MM.1S (cell line): ENCODE results near the gene PRSS56.

Experiments used
- DNase-seq: peaks from one replicate; pipeline ENCODE4 v3.0.0-alpha.2; 2015
- H2AFZ ChIP-seq: fragments of 300-600 bp; sonication (generic); 2 replicates; pipeline ENCODE4 v1.6.0; 2016; ENCODE audit warnings: antibody characterized with exemption, low read length
- H3F3A ChIP-seq: fragments of 300-600 bp; sonication (generic); 2 replicates; pipeline ENCODE4 v1.6.1; 2016; ENCODE audit warnings: mild to moderate bottlenecking, antibody characterized with exemption, low read length, moderate library complexity, mixed read lengths; ENCODE audit not compliant: insufficient read depth
- H3K27ac ChIP-seq: fragments of 300-600 bp; sonication (generic); 2 replicates; pipeline ENCODE4 v1.5.1; 2016; ENCODE audit warnings: mild to moderate bottlenecking, low read length
- H3K27me3 ChIP-seq: fragments of 300-600 bp; sonication (generic); replicated peaks from 2 replicates; pipeline ENCODE4 v1.6.0; 2016; ENCODE audit warnings: low read length; ENCODE audit not compliant: insufficient read depth
- H3K36me3 ChIP-seq: fragments of 300-600 bp; sonication (generic); replicated peaks from 2 replicates; pipeline ENCODE4 v1.6.1; 2016; ENCODE audit warnings: mild to moderate bottlenecking, low read length, mixed read lengths; ENCODE audit not compliant: insufficient read depth
- H3K4me1 ChIP-seq: fragments of 300-600 bp; sonication (generic); 2 replicates; pipeline ENCODE4 v1.6.1; 2016; ENCODE audit warnings: low read length, mixed read lengths
- H3K4me2 ChIP-seq: fragments of 300-600 bp; sonication (generic); 2 replicates; pipeline ENCODE4 v1.6.0; 2016; ENCODE audit warnings: low read depth, low read length
- H3K4me3 ChIP-seq: fragments of 300-600 bp; sonication (generic); 2 replicates; pipeline ENCODE4 v1.5.1; 2016; ENCODE audit warnings: low read length, mixed read lengths
- H3K79me2 ChIP-seq: fragments of 300-600 bp; sonication (generic); 2 replicates; pipeline ENCODE4 v1.6.1; 2016; ENCODE audit warnings: mixed run types, low read length, mixed read lengths
- H3K9ac ChIP-seq: fragments of 300-600 bp; sonication (generic); 2 replicates; pipeline ENCODE4 v1.6.1; 2016; ENCODE audit warnings: low read length, mixed read lengths
- H3K9me2 ChIP-seq: fragments of 300-600 bp; sonication (generic); replicated peaks from 2 replicates; pipeline ENCODE4 v1.6.1; 2016; ENCODE audit warnings: mild to moderate bottlenecking, low read length, mixed read lengths; ENCODE audit not compliant: insufficient read depth
- H3K9me3 ChIP-seq: fragments of 300-600 bp; sonication (generic); replicated peaks from 2 replicates; pipeline ENCODE4 v1.6.1; 2016; ENCODE audit warnings: mild to moderate bottlenecking, low read length, mixed read lengths; ENCODE audit not compliant: insufficient read depth
- H4K20me1 ChIP-seq: fragments of 300-600 bp; sonication (generic); 2 replicates; pipeline ENCODE4 v1.6.1; 2016; ENCODE audit warnings: mild to moderate bottlenecking, low read length, moderate library complexity, mixed read lengths; ENCODE audit not compliant: insufficient read depth
- CTCF ChIP-seq: fragments of 300-600 bp; sonication (generic); IDR thresholded peaks from 2 replicates; pipeline ENCODE4 v1.5.1; 2016; ENCODE audit warnings: antibody characterized with exemption, low read length, mixed read lengths
- EZH2 ChIP-seq: fragments of 300-600 bp; sonication (generic); optimal IDR thresholded peaks from 2 replicates; pipeline ENCODE3; 2017; ENCODE audit warnings: low read depth, mild to moderate bottlenecking, antibody characterized with exemption, low read length, mixed read lengths
- EZH2phosphoT487 ChIP-seq: fragments of 300-600 bp; sonication (generic); IDR thresholded peaks from 2 replicates; pipeline ENCODE4 v1.6.1; 2018; ENCODE audit warnings: antibody characterized with exemption, low read length

Gene PRSS56

GRCh38 chr2:232525199-232525598 is 5.0 kb downstream of the PRSS56 start:
- Histone ChIP-seq H3K4me2 (no peak overlapping the region), H3K4me3 (no peak overlapping the region), H3K9me3 (no peaks in the 10 kb centered on the region), H3K36me3 (no peaks in the 10 kb centered on the region), H3F3A (no peaks in the 10 kb centered on the region), H3K27ac (no peak overlapping the region), H3K4me1 (no peaks in the 10 kb centered on the region), H2AFZ (no peak overlapping the region), H3K9ac (no peak overlapping the region), H3K27me3 (peaks cover 45% of the 10 kb centered on the region), H3K79me2 (no peaks in the 10 kb centered on the region), H4K20me1 (no peaks in the 10 kb centered on the region), H3K9me2 (no peaks in the 10 kb centered on the region)
- DNase-seq = no peak
- TF ChIP-seq EZH2phosphoT487 = no peak
- no peak for TF ChIP-seq CTCF
- no peak for TF ChIP-seq EZH2

- TF ChIP-seq CTCF = no peak
- TF ChIP-seq EZH2phosphoT487 = no peak
- no peak for TF ChIP-seq EZH2
- no peaks in the 10 kb centered on the region for H3K4me1 ChIP-seq
- no peak within 1 kb of the TSS for H3K9ac ChIP-seq
- no peak within 1 kb of the TSS for H3K27ac ChIP-seq
- no peak within 1 kb of the TSS for H3K4me2 ChIP-seq
- H3F3A ChIP-seq = no peaks in the 10 kb centered on the region
- H3K9me3 ChIP-seq = no peaks in the 10 kb centered on the region
- no peaks in the 10 kb centered on the region for H3K79me2 ChIP-seq
- no peaks in the 10 kb centered on the region for H3K36me3 ChIP-seq
- no peak within 1 kb of the TSS for H2AFZ ChIP-seq
- no peaks in the 10 kb centered on the region for H4K20me1 ChIP-seq
- H3K27me3 ChIP-seq = peaks cover 38% of the 10 kb centered on the region
- H3K9me2 ChIP-seq = no peaks in the 10 kb centered on the region
- H3K4me3 ChIP-seq = no peak within 1 kb of the TSS
- DNase-seq = no peak
Measured at GRCh38 chr2:232525791-232526371, 5.7 kb downstream of the PRSS56 start, which contains the start of gene CHRND. Gene CHRND, plus strand, starts transcription at chr2:232526160. Its CDS starts 56 bp downstream, at chr2:232526216.

- no peak overlapping the region for H3K9ac ChIP-seq
- H3K4me2 ChIP-seq = no peak overlapping the region
- no peaks in the 10 kb centered on the region for H3K36me3 ChIP-seq
- H4K20me1 ChIP-seq = no peaks in the 10 kb centered on the region
- no peaks in the 10 kb centered on the region for H3K4me1 ChIP-seq
- no peak overlapping the region for H2AFZ ChIP-seq
- TF ChIP-seq EZH2phosphoT487 = no peak
- no peak for TF ChIP-seq CTCF
- TF ChIP-seq EZH2 = no peak
- H3F3A ChIP-seq = no peaks in the 10 kb centered on the region
- DNase-seq = no peak
- no peak overlapping the region for H3K4me3 ChIP-seq
- no peaks in the 10 kb centered on the region for H3K79me2 ChIP-seq
- H3K27me3 ChIP-seq = peaks cover 32% of the 10 kb centered on the region
- H3K9me2 ChIP-seq = no peaks in the 10 kb centered on the region
- H3K9me3 ChIP-seq = no peaks in the 10 kb centered on the region
- H3K27ac ChIP-seq = no peak overlapping the region
Measured at GRCh38 chr2:232526372-232526941, 6.3 kb downstream of the PRSS56 start.
